Inflammatory macrophage treated with lipopolysaccharide for 4 hours (primary cell): ENCODE results near the gene SMIM20.

ENCODE experiments used
- DNase-seq: peaks from one replicate; pipeline ENCODE4 v3.0.0-alpha.2; 2020

SMIM20 gene

DNA sequence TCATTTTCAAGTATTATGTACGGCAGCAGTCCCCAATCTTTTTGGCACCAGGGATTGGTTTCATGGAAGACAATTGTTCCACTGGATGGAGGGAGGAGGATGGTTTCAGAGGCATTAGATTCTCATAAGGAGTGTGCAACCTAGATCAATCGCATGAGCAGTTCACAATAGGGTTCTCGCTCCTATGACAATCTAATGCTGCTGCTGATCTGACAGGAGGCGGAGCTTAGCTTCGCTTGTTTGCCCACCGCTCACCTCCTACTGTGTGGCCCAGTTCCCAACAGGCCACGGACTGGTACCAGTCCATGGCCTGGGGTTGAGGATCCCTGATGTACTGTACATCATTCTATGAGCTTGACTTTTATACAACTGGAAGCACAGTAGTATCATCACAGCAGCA, 48.4 kb downstream of the SMIM20 start:
- DNase-seq = no peak

DNA sequence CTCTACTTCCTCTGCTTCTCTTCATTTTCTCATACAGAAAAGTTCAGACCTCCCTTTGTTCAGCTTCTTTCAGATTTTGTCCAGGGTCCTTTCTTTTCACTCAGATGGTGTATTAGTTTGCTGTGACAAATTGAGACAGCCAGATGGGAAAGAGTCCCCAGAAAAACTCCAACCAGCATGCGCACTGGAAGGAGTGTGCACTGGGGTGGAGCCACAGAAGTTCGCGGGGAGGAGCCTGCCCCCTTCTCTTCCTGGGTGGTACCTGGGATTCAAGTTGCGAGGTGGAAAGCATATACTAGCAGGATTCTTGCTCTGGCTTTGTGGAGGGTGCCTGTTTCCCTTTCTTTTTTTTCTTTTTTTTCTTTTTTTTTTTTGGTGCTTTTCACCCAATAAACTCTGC, 51.6 kb downstream of the SMIM20 start:
- no peak for DNase-seq

DNA sequence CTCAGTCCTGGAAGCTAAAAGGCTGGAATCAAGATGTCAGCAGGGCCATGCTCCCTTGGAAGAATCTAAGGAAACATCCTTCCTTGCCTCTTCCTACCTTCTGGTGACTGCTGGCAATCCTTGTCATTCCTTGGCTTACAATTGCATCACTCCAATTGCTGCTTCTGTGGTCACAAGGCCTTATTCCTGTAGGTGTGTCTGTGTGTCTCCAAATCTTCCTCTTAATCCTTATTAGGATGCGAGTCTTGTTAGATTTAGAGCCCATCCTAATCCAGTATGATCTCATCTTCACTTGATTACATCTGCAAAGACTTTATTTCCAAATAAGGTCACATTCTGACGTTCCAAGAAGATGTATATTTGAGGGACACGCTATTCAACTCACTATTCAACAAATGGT, 52.2 kb downstream of the SMIM20 start:
- no peak for DNase-seq

DNA sequence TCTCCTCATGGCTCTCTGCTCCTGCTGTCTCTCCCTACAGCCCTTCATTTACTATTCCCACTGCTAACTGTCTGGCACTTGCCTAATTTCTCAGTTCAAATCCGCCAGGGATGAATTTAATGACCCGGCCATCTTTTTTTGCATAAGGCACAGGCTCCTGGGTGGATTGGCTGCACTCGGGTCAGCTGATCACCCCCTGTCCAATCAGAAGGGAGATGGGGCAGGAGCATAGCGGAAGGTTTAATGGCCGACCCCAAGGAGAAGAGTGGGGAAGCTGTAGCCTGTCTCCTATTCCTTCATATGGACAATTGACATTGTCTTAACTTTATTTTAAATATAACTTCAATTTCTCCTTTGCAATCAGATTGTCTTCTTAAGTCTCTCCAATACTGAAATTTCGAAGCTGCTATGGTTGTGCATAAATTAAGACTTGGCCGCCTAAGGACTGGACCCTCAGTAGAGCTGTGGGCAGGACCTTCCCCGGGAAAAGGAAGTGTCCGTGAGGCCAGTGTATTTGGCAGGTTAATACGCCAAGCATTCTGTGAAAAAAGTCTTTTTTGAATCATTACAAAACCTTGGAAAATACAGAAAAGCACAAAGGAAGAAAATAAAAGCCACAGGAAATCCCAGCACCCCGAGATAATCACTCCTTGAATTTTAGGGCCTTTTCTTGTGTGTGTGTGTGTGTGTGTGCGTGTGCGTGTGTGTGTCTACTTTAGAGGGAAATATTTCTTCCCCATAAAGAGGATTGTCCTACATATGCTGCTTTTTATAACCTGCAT, 55.5 kb downstream of the SMIM20 start:
- DNase-seq = peak; percentile 44

DNA sequence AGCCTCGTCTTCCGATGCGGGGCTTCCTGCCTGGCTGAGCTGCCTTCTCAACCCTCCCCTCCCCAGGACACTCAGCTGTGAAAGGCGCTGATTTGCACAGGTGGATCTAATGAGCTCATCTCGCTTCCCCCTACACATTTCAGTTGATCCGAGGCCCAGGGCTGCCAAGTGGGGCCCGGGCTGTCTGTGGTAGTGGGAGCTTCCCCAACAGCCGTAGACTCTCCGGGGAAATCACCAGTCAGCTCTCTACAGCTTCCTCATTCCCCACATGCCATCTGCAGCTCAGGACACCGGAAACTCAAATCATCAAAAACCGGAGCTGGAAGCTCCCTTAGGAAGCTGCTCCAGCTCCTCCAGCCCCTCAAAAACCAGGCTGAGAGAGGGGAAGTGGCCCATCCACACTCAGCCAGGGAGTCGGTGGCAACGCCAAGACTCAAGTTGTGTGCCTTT, 56.2 kb downstream of the SMIM20 start:
- peak; percentile 83 for DNase-seq

DNA sequence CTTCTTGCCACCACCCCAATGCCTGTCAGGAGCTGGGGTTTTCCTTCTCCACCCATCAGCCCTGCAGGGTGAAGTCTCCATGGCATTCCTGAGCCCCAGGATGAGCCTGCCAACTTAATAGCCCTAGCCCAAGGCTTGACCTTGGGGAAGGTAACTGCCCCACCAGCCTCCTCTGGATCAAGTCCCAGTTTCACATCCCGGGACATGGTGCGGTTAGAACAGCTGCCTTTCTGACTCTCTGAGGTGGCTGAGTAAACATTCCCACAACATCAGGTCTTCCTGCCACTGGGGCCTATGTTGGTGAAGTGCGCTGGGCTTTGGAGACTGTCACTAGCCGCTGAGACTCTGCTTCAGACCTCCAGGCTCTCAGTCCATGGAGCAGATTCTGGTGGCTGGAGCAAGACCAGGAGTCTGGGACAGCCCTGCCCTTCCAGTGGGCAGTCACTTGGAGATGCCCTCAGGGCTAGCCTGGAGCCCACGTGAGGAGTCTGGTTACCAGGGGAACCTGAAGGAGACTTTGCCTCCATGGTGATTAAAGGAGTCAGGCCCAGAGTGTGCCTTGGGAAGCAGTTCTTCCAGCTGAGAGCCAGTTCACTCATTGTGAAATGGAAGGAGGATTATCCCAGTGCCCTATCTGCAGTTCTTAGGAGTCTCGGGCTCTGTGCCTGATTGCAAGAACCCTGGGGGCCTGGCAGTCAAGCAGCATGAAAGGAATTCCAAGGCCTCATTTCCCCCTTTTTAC, 56.8 kb downstream of the SMIM20 start:
- DNase-seq = no peak

DNA sequence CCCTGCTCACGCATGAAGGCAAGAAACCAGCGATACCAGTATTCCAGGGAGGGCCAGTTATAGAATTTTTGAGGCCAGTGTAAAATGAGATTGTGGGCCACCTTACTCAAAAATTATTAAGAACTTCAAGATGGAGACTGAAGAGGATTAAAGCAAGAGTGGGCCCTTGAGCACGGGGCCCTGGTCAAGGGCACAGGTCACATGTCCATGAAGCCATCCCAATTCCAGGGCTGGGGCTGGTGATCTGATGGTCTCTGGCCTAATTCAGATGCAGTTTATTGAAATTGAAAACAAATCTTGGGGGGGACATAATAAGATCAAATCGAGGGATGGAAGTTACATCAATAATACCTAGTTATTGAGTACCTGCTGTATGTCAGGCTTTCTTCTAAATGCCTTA, 58.3 kb downstream of the SMIM20 start:
- no peak for DNase-seq

DNA sequence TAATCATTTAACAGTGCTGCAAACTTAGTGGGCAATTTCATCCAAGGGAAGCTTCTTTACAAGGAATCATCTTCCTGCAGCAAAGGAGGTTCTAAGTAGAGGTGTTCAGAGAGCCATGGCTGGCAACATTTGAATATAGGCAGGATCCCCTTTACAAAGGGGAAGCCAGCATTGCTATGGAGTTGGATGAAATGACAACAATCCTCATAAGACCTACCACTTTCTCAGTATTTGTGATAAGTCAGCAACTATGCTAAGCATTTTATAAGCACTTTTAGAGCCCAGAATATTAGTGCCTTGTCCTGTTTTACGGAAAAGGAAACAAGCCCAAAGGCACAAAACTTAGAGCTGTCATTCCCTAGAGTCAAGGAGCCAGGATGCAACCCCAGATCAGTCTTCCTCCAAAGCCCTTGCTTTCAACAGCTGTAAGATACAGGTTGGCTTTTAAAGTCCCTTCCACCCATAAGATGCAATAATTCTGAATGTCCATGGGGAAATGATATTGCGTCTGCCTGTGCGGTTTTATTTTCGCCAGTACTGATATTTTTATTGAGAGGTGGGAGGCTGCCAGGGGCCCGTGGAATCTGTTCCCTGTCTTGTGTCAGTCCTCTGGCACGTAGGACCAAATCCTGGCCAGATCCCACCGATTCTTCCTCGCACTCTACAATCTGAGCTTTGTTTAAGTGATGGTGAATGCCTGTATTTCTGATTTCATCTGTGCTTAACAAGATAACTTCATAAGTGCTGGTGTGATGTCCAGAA, 59.1 kb downstream of the SMIM20 start:
- no peak for DNase-seq

DNA sequence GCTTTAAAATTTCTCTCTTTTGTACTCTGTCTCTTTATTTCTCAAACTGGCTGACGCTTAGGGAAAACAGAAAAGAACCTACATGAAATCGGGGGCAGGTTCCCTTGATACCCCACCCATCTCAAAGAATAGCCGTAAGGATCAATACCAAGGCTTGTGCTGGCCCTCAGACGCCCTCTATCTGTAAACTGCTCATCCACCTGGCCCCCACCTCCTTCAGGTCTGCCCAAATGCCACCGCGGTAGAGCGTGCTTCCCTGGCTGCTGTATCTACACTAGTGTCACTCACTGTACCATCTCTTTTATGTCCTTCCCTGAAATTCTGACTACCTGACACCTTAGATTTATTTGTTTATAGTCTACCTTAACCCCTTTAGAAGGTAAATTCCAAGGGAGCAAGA, 62.8 kb downstream of the SMIM20 start:
- DNase-seq = no peak

DNA sequence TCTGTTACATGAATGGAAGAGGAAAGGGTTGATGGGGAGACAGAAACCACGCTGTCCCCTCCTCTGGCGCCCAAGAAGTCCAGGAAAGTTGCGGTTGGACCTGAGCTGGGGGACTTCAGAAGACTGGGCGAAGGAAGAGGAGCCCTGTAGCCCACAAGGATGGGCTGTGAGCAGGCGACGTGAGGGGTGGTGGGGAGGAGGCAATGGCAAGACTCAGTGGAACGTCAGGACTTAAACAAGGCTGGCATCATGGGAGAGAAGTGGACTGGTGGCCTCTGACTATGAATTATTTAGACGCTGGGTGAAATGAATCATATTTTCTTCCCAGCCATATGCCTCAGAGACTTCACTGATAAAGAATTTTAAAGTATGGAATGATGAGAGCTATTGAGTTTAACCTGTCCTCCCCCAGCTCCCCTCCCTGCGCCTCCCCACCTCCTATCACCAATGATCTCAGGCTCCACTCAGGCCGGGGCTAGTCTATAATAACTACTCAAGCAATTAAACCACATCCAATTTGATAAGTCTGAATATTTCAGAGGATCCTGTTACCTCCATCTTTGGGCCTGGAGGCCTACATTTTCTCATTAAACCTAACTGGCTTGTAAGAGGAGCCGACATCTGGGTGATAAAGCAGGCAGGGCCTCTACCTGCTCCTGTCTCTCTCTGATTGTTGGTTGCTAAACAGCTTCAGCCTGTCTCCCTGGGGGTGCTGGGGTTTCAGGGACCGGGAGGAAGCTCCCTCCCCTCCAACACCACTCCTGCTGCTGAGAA, 63.6 kb downstream of the SMIM20 start:
- no peak for DNase-seq

DNA sequence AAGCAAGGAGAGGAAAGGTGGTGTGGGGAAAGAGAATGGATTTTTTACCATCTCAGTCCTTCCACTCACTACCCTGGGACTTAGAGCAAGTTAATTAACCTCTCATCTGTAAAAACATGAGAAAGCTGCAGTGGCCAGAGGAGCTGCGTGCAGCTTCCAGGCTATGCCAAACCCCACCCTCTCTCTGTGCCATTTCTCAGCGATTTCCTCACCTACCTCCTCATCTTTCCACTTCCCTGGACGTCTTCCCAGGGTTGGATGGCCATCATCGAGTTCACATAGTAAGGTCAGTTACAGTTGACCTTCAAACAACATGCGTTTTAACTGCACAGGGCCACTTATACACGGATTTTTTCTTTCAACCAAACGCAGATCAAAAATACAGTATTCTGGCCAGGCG, 64.3 kb downstream of the SMIM20 start:
- DNase-seq = no peak
